GF-D8 (cell line): Measurements from ENCODE around the gene PCSK5.
"Not testable (repeated sequence)": the region's sequence is repeated elsewhere in the genome, so short reads cannot be mapped to it uniquely, and the experiment has no call there.

Experiments
- DNase-seq: peaks from one replicate; lab custom pipeline; 2025; lab: John Stamatoyannopoulos, UW

Gene PCSK5

DNA sequence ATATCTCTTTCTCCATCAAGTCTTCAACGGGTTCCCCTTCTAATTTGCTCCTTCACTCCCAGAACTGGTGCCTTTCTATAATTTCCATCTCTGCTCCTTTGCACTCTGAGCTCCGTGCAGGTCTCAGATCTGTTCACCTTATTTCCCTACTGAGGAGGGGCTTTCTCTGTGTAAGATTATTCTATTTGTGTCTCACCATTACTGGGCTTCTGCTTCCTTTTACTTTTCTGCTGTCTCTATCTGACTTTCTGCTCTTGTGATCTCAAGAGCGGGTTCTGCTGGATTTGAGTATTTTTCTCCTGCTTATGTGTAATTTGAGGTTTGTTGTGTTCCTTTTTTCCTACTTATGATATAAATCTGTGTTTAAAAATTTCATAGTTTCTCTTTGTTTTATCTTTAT is 117.5 kb downstream of the PCSK5 start:
- DNase-seq, result no peak

DNA sequence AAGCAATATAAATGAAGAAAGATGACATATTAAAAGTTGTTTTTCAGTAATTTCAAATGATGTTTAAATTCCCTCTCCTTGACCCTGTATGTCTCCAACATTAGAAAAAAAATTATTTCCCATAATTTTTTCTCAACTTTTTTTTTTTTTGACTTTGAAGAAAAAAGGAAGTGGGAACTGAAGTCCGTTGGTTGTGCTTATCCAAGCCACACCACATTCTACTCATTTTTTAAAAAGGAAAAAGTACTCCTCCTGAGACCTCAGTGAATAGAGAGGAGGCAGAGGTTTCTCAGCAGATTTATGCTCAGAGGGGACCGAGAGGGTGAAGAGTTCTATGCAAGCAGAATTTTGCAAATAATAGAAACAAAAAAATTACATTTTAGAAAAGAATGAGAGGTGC is 123.3 kb downstream of the PCSK5 start:
- no peak for DNase-seq

GRCh38 chr9:76018235-76018634 is 127.8 kb downstream of the PCSK5 start:
- DNase-seq, result no peak

- no peak for DNase-seq
Measured at GRCh38 chr9:76018761-76019160, 128.3 kb downstream of the PCSK5 start.

DNA sequence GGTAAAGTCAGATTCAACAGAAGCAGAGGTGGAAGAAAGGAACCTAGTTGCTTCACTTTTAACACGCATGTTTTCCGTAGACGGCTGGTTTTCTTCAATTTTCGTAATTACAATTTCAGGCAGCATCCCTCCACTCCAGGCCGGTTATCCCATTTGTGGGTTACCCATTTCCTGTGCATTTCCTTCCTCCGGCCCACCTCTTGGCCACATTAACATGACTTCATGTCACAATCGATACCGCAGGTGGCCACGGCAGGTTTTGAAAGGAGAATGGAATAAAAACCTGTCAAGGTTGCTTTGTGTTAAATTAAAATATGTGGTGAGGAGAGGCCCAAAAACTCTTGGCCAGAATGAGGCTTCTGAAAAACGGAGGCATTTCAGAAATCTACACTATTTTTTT is 130.2 kb downstream of the PCSK5 start:
- DNase-seq, result no peak

DNA sequence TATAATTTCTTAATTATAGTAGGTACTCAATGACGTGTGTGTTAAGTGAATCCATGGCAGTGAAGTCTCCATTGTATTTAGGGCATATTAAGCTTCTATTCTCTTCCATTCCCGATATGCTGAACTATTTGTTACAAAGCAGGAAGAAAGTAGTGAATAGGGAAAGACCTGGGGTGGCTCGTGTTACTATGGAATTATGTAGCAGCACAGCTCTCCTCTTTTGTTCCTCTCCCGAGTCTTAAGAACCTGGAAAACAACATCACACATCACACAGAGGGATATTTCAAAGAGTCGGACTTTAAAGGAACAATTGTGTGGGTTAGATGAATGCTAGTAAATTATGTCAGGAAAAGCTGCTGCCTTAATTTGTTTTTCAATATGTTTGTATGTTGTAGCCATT is 131.8 kb downstream of the PCSK5 start:
- DNase-seq, result no peak

- DNase-seq, result no peak
Measured at GRCh38 chr9:76023715-76024195, 133.3 kb downstream of the PCSK5 start.

GRCh38 chr9:76025286-76025685 is 134.8 kb downstream of the PCSK5 start:
- no peak for DNase-seq

GRCh38 chr9:76026796-76027195 is 136.3 kb downstream of the PCSK5 start:
- DNase-seq, result no peak

DNA sequence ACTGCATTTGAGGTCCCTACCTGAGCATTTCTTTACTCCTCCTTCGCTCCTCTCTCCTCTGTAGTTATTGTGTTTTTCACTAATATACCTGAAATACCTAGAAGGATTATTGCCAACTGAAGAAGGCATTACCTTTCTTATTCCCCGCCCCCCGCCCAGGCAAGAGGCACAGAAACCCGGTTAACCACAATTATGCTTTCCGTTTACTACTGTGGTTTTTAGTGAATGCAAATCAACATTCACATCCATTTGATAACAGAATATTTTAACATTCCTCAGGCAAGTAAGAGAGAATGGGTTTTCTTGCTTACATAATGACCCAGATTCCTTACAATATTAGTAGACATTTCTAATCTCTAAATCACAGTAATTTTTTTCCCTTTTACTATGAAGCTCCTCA is 136.9 kb downstream of the PCSK5 start:
- DNase-seq, result no peak

GRCh38 chr9:76027861-76028260 is 137.4 kb downstream of the PCSK5 start:
- DNase-seq, result no peak

DNA sequence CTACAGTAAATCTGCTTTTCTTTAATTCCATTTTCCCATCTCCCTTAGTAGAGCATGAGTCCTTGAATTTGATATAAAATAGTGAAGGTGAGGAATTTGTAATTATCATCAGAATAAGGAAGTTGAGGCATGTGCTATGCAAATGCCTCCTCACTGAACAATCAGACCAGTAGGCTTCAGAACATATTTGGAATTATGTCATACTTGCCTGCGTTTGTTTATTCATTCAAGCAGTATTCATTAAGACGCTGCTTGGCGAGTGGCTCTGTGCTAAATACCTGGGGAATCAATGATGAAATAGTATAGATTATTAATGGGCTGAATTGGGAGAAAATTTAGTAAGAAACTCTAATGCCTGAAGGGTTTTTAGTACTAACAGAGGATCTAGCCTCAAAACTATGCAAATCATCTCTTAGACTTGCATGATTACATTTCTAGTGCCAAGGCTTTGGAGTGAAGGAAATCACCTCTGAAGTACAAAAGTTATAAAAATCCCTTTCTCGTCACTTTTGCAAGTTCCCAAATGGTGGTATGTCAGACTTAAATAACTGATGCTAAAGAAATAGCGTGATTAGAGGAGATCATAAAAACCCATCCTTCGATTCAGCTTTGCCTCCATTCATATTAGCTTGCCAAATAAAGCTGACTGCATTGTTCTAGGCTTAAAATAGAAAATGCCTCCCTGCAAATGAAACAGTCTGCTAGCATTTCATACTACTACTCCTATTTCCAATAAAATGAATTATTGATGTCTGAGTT is 141.7 kb downstream of the PCSK5 start:
- DNase-seq, result no peak

GRCh38 chr9:76032797-76033373 is 142.4 kb downstream of the PCSK5 start:
- DNase-seq, result no peak

- no peak for DNase-seq
Measured at GRCh38 chr9:76034049-76034448, 143.6 kb downstream of the PCSK5 start.

- no peak for DNase-seq
Measured at GRCh38 chr9:76036762-76037161, 146.3 kb downstream of the PCSK5 start.

DNA sequence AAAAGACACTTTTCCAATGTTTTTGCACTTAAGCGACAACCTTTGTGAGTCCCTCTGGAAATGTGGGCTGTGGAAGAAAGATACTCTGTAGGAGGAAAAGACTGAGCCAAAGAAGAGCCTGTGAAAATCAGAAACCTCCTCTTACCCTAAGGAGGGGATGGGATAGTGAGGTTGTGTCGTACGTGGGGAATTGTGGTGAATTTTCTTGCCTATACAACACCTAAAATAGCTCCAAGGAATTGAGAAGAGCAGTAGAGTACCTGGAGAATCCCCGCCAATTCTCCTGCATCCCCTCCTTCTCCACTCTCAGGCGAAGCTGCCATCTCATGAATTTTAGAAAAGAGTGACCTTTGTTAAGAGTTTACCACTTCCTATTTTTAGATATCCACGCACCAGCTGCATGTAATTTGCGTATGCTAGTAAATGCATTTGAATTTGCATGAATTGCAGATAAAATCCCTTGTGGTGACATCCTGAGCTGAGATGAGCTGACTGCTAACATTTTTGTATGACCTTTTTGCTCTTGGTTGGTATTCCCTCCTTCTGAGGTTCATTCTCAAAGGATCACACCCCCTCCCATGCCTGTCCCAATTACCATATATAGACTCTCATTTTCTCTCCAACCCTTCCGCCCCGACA is 147.2 kb downstream of the PCSK5 start:
- no peak for DNase-seq

GRCh38 chr9:76038431-76038830 is 148.0 kb downstream of the PCSK5 start:
- no peak for DNase-seq

- DNase-seq, result no peak
Measured at GRCh38 chr9:76044266-76044819, 153.9 kb downstream of the PCSK5 start.

DNA sequence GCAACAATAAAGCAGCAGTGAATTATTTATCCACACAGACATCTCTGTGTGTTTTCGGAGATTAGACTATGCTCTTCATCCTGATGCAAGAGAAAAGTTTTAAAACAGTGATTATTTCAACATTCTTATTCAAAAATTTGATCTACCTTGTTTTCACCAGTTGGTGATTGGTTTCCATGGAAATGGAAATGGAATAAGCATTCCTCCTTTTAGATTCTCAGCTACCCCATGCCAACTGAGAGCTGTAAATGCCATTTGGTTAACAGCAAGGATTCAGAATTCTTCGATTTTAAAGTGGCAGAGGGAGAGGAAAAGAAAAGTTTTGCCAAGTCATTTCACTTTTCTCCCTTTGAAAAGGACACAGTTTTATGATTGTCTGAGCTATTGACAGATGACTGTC is 154.7 kb downstream of the PCSK5 start:
- DNase-seq, result no peak

DNA sequence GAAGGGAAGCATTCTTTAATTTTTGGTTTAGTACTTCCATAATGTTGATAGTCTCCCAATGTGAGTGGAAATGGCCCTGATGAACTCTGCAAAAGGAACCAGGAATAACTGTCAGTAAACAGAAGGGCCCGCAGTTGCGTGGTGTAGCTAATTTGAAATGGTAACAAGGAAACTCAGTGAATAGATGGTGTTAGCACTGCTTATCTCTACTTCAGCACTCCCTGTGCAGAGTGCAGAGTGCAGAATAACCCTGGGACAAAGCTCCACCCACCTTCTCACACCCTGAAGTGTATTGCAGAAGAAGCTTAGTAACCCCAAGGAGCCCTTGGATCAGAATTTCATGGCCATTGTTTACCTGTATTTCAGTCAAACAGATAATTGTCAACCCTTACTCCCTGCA is 158.9 kb downstream of the PCSK5 start:
- DNase-seq, result no peak

GRCh38 chr9:76067696-76068095 is 177.2 kb downstream of the PCSK5 start:
- DNase-seq, result no peak

DNA sequence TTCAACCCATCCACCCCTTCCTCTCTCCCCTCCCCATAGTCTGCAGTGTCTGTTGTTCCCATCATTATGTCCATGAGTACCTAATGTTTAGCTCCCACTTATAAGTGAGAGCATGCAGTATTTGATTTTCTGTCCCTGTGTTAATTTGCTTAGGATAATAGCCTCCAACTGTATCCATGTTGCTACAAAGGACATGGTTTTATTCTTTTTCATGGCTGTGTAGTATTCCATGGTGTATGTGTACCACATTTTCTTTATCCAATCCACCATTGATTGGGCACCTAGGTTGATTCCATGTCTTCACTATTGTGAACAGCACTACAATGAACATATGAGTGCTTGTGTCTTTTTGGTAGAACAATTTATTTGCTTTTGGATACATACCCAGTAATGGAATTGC is 187.1 kb downstream of the PCSK5 start:
- no peak for DNase-seq

GRCh38 chr9:76081281-76081680 is 190.8 kb downstream of the PCSK5 start:
- DNase-seq, result not testable (repeated sequence)
